HTERT RPE-1 (cell line): Measurements from ENCODE around the gene GJA3.

Source experiments
- in situ Hi-C: fragments of 300-500 bp; cut with MboI; formaldehyde crosslinking; loops from 4 replicates; pipeline ENCODE4 v1.14.3; 2020; ENCODE audit warnings: low sequenced_read_pairs

Gene GJA3

DNA sequence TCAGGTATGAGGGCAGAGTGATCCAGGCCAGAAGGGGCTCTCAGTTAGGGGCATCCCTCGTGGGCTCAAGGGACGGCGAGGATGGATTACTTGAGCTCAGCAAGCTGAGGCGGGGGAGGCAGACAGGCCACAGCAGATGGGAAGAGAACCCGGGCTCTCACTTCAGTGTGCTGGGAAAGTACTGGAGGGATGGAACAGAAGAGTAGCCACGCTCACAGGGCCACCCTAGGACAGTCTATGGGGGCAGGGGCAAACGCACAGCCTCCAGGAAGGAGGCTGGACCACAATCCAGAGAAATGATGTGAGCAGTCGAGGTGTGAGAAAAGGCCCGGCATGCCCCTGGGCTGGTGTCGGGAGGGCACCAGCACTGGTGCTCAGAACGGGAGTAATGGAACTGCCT, 9.2 kb downstream of the GJA3 start:
- in situ Hi-C loops, result no loop called here

DNA sequence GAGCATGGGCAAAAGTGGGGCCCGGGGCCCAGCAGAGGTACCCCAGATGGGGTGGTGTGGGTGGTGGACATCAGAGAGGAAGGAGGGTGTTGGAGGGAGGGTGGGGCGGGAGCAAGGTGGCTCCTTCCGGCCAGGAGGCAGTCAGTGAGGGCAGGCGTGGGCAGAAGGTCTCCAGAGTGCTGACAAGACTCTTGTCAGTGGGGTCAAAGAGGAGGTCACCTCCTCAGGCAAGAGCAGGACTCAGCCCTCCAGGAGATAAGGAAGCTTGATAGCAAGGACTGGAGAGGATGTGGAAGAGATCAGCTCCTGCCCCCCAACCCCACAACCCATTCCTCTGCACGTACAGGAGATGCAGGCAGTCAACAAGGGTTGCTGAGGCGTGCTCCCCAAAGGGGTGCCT, 9.8 kb downstream of the GJA3 start:
- in situ Hi-C loops, result no loop called here

DNA sequence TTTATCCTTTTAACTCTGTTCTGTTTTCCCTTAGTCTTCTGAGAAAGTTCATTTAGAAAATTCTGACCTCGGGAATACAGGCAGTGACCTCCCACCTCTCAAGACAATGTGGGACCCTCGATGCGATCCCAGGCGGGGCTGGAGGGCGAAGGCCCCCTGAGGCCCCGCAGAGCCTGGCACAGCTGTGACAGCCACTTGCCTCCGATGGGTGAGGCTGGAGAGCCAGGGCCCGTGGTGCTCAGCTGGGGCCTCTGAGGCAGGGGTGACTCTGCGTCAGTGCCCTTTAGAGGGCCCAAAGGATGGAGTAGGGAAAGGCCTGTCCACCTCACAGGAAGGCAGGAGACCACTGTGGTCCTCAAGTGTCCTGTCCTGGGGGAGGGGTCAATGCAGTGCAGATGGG, 10.3 kb downstream of the GJA3 start:
- in situ Hi-C loops, result no loop called here

DNA sequence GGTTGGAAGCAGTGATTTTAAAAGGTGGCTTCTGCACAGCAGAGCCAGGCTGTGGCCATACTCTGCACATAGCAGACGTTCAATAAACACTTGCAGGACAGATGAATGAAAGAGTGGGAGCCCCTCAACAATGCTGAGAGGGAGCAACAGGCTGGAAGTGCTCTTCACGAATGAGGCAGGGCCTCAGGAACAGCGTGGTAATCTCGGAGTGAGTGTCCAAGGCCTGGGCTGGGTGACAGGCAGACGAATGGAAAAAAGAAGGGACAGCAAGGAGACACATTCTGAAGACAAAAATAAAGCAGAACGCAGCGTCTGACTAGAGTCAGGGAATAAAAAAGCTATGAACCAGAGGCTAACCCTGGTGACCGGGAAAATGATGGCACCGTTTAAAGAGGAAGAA, 11.1 kb downstream of the GJA3 start:
- in situ Hi-C loops, result no loop called here

DNA sequence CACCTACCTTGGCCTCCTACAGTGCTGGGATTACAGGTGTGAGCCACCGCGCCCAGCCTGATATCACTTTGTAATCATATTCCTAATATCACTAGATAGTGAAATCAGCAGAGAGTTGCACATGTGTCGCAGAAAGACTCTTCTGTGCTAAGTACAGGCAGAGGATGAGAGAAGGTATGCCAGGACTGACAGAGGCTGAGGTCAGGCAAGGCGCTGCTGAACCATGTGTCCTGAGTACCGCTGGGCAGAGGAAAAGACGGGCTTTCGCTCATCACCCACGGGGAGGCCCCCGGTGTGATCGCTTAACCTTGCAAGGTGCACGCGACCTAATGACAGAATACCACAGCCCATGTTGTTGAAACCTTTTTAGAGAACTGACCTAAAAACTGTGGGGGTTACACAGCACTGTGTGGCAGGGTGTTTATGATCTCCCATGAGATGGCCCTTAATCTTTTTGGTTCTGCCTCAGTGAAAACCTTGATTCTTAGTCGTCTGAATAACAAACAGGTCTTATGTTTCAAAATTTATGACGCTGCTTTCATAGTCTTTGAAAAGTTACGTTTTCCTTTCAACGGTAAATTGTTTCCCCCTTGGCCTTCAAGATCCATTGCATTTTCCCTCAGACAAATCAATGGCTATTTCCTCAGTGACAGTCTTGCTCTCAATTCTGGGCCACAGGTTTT, 12.2 kb downstream of the GJA3 start:
- in situ Hi-C loops, result no loop called here

DNA sequence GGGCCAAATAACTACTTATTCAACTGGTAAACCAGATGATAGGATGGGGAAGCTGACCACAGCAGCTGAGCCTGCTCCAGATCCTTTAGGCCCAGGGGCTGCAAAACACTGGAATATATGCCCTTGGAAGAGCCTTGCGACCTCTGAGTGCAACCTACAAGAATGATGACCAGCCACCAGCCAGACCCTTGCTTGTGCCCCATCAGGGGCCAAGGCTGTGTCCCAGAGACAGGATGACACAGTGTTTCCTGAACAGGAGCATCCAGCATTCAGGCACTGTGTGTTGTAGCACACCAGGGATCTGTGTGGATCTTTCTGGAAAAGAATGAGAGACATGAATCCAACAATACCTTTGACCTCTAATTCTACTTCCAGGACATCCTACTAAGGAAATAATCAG, 14.5 kb downstream of the GJA3 start:
- in situ Hi-C loops, result no loop called here

DNA sequence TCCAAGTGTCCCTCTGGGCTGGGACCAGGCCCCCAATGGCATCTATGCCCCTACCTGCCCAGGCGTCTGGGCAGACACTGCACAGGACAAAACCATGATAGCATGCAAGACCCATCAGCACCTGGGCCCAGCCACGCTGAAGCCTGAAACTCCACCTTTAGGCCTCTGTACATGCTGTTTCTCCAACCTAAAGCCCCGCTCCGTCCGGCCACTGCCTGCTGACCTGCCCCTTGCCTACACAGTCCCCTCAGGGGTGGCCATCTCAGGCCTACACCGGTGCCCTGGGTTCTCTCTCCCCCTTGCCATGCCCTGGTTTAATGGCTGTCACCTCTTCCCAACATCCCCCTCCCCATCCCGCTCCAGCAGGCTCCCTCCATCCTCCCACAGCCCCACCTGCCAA, 15.3 kb downstream of the GJA3 start:
- in situ Hi-C loops, result no loop called here

DNA sequence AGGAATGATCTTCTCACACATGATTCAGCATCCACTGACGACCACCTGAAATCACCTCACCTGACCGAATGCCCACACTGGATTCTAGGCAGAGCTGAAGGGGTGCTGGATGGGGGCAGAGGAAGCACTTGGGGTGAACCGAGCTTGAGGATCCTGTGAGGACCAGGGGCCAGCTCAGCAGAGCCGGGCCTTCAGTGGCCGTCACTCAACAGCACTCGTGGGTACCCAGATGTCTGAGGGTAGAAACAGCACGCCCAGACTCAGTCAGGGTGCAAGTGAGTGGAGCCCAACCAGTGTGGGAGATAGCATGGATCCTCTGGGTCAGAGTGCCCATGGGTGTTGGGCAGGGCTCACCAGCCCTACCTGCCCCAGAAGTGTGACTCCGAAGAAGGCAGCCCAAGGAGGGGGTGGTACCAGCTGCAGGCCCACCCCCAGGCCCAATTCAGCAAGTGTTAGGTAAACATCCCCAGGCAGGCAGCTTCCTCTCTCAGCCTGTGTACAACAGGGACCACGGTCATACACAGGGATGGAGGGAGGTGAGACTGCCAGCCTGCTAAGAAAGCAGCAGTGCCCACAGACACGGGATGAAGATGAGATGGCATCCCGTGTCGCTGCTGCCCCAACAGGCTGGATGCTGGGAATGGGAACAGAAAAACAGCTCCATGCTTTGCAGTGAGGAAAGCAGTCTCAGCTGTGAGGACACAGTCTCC, 16.6 kb downstream of the GJA3 start:
- in situ Hi-C loops, result no loop called here

DNA sequence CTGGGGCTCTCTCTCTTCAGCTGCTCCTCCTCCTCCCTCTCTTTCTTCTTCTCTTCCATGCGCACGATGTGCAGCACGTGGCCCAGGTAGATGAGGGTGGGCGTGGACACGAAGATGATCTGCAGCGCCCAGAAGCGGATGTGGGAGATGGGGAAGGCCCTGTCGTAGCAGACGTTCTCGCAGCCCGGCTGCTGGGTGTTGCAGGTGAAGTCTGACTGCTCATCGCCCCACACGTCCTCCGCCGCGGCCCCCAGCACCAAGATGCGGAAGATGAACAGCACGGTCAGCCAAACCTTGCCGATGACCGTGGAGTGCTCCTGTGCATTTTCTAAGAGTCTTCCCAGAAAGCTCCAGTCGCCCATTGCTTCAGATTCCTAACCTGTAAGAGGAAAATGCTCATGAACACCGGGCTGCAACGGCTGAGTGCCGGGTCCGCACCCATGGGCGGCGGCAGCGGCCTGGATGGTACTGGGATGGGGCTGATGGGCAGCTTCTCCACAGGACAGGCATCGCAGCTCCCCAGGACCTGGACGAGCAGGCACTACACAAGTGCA, 17.8 kb downstream of the GJA3 start:
- in situ Hi-C loops, result no loop called here

DNA sequence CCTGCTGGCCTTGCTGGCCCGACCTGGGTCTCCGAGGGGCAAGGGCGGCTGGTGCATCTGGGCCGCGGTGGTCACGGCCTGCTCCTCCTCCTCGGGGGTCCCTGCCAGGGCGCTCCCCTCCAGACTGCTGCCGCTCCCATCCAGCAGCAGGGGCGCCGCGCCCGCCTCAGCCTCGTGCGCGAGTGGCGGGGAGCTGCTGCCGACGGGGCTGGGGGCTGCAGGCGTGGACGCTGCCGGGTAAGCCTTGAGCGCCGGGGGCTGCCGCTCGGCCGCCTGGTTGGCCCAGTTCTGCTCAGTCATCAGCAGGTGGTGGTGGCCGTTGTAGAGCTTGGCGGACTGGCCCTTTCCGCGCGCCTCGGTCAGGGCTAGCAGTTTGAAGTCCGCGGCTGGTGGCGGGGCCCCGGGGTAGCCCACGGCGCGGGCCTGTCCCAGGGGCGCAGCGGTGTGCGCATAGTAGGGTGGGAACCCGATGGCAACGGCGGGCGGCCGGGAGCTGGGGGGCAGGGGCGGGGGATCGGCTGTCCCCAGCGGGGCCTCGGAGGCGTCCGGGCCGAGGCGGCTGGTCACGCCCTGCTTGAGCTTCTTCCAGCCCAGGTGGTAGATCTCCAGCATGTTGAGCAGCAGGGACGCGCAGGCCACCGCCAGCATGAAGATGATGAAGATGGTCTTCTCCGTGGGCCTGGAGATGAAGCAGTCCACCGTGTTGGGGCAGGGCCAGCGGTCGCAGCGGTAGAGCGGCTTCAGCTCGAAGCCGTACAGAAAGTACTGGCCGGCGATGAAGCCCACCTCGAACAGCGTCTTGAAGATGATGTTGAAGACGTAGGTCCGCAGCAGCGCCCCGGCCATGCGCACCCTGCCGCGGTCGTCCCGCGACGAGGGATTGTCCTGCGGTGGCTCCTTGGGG, 18.6 kb downstream of the GJA3 start:
- in situ Hi-C loops, result no loop called here

DNA sequence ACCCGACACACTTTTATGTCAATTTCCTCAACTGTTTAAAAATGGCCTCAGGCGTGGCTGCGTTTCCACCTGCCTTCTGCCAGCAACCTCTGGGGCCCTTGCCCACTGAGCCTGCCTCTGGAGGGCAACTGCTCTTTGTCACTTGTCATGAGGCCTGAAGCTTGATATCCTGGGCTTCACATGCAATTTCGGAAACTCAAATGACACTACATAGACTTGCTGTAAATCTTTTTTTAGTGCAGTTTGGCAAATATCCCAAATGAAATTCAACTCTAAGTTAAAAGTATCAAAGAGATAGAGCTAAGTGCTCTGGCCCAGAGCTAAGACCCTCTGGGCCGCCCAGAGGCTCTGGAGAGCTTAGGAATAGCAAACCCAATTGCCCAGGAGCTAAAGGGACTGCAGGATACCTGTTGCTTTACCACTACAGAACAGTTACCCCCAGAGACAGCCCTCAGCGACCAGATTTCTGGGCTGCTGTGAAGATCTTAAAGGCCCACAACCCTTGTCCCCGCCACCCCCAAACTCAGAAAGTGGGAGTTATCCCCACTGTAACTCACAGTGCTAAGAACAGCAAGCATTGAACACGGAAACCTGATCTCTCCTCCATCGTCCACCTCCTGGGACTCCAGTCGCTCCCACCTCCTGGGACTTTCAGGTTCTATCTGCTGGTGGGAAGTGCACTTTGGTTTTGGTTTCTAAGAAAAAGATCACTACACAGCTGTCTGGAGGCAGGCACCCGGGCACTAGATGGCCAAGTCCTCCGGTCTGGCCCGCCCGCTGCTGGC, 19.4 kb downstream of the GJA3 start:
- in situ Hi-C loops, result no loop called here

DNA sequence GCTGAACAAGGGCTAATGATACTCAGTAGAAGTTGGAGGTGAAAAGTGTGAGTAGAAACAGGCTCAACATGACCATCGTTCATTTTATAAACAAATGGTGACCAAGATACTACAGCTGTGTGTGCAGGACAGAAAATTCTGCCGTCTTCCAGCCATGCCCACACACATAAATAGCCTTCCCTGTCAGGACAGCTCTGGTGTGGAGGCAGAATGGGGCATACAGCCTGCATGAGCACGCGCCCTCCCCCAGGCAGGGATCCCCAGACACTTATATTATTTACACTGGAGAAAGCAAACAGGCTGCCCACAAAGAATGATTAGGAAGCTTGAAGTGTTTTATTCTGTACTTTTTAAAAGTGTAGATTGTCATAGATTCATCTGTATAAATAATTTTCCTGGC, 20.4 kb downstream of the GJA3 start:
- in situ Hi-C loops, result no loop called here

DNA sequence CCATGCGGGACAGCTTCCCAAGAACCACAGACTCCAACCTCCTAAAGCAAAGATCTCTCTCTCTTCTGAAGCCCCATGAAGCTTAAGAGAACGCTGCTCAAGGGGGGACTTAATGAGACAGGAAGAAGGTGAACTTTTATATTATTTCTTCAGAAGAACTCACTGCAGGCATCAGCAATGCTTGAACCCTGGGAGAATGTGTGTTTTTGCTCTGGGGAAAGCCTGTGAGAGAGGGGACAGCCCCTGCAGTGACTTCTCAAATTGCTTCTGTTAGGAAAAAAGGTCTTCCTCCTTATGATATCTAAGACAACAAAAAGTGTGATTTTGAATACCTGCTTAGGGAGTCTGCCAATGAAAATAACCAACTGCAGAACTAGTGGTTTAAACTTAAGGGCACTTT, 23.0 kb downstream of the GJA3 start:
- in situ Hi-C loops, result no loop called here

DNA sequence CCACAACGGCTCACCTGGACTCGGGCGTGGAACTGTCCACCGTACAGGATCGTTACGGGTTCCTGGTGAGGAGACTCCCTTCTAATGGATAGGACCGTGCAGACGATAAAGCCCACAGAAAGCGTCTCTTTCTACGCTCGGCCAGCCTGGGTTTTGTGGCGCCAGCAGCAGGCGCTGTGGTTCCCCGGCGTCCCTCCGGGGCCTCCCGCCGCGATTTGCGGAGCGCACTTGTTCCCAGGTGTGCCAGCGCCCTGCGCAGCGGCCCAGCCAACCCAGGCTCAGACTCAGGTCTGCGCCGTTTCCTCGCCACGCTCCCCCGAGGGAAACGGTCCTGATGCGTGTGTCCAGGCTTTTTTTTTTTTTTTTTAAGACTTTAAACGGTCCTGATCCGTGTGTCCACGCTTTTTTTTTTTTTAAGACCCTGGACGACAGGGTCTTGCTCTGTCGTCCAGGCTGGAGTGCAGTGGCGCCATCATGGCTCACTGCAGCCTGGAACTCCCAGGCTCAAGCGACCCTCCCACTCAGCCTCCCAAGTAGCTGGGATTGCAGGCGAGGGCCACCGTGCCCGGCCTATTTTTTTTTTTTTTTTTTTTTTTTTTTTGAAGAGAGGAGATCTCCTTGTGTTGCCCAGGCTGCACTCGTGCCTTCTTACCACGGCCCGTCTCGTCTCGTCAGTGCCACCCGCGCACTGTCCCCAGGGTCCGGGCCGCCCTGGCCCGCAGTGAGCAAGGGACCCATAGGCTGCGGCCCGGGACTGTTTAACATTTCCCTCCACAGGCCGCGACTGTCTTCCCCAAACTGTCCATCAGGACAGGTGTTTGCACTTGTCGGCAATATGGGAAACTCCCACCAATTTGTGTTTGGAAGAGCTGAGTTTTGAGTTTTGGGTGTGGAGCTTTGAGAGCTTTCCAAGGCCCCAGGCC, 23.8 kb downstream of the GJA3 start:
- in situ Hi-C loops, result no loop called here

DNA sequence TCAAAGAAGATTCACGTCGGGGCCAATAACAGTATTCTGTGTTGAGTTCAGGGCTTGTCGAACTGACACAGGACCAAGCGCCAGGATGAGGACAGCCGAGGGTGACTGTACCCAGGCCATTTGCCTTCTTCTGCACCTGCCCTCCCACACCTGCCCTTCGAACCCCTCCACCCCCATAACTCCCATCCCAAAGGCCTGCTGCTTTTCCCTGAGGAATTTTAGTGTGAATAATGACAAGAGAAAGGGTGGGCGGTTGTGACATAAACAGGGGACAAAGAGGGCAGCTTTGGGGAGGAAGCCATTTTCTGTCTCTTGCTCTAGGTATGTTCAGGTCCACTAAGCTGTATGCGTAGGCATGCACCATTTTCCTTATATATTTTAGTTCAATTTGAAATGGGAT, 26.1 kb downstream of the GJA3 start:
- in situ Hi-C loops, result no loop called here

DNA sequence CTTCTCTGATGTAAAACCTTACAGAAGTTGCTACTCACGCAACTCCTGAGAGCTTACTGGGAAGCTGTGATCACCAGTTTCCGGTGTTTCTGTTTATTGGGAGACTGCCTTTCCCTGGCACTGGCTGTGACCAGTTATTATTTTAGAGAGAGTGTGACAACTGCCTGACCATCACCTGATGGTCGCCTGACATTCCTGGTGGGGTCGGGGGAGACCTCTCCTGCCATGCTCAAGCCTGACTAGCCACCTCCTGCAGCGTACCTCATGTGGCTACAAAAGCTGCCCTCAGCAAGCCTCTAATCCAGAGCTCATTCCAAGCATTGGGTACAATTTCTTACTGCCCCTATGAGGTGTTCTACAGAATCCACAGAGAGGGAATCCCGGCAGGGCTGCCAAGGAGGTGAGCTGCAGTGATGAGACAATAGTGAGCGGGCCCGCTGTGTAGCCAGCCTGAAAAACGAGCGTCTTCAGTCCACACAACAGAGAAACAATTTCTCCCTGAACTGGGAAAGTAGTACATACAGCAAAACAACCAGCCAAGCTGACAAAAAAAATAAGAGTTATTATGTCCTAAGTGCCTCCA, 28.7 kb downstream of the GJA3 start:
- in situ Hi-C loops, result no loop called here

DNA sequence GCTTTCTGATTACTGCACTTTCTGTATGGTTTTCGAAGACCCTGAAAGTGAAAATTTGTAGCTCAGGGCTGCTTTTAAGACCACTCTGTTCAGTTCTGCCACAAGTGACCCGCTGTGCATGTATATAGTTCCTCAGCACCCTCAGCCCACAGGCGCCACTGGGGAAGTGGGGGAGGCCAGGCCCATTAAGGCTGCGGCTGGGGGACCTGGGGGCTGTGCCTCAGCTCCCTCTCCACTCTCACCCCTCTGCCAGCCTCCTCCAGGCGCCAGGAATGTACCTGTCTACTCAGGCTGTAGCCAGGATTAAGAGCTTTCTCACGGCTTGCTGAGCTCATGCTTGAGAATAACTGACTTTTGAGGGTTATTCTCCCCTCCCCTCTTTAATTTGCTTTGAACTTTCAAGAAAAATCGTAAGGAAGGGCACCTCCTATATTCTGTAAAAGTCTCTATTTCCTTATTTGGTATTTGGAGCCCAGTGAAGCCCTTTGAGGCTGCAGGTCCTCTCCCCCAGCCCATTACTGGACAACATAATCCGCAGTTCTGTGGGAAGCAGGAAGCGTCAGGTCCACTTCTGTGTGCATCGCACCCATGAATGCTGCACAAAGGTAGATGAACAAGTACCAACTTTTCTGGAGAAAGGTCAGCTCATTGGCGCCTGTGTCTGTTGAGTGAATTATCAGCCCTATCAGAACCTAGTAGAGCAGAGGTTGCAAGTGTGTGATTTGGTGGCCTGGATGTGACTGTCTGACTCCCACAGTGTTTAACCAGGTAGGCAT, 29.6 kb downstream of the GJA3 start:
- in situ Hi-C loops, result no loop called here

DNA sequence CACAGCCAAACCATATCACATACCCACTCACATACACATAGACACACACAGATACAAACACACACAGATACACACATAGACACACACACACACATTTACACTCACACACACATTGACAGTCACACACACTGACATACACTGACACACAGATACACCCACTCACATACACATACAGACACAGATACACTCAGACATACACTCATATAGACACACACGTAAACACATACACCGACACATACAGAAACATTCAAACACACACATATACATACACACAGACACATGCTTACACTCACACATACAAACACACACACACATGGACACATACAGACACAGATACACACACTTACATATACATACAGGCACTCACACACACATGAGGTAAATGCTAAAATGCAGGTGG, 30.2 kb downstream of the GJA3 start:
- in situ Hi-C loops, result no loop called here

DNA sequence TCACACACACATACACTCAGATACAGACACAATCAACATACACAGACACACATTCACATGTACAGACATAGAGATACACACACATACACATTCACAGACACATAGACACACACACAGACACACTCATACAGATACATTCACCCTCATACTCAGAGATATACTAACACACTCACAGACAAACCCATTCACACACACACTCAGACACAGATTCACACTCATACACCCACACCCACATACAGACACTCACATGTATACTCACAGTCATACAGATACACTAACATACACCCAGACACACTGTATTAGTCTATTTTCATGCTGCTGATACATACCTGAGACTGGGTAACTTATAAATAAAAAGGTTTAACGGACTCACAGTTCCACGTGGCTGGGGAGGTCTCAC, 30.8 kb downstream of the GJA3 start:
- in situ Hi-C loops, result no loop called here
